Inflammatory macrophage treated with lipopolysaccharide for 4 hours (primary cell): Measurements from ENCODE around the gene CYB5RL.
"Not testable (repeated sequence)": the region's sequence is repeated elsewhere in the genome, so short reads cannot be mapped to it uniquely, and the experiment has no call there.

Experiments
- DNase-seq: peaks from one replicate; pipeline ENCODE4 v3.0.0-alpha.2; 2020

The CYB5RL gene

GRCh38 chr1:54199765-54200518 is at the start of gene CYB5RL, which contains the start of gene MRPL37:
Gene CYB5RL (minus strand): TSS chr1:54200030. CDS start chr1:54195616, 4,414 bp downstream.
Gene MRPL37 (plus strand): TSS chr1:54200167. CDS start chr1:54200244, 77 bp downstream.
- DNase-seq: peak; percentile 96

GRCh38 chr1:54248966-54249365 is 49.1 kb upstream of the CYB5RL start:
- peak; percentile 34 for DNase-seq

GRCh38 chr1:54247863-54248515 is 48.2 kb upstream of the CYB5RL start:
- peak; percentile 58 for DNase-seq

- DNase-seq: no peak
These were observed 46.4 kb upstream of the CYB5RL start for GRCh38 chr1:54246116-54246721.

GRCh38 chr1:54245501-54245900 is 45.7 kb upstream of the CYB5RL start:
- DNase-seq: no peak

GRCh38 chr1:54244655-54245054 is 44.8 kb upstream of the CYB5RL start:
- DNase-seq: no peak

GRCh38 chr1:54243022-54243421 is 43.2 kb upstream of the CYB5RL start:
- DNase-seq: no peak

GRCh38 chr1:54241364-54241763 is 41.5 kb upstream of the CYB5RL start:
- DNase-seq: peak; percentile 42

- DNase-seq: no peak
These were observed 41.0 kb upstream of the CYB5RL start for GRCh38 chr1:54240741-54241335.

- DNase-seq: no peak
These were observed 39.8 kb upstream of the CYB5RL start for GRCh38 chr1:54239631-54240031.

- DNase-seq: peak; percentile 53
These were observed 39.2 kb upstream of the CYB5RL start for GRCh38 chr1:54239035-54239383.

GRCh38 chr1:54238353-54239034 is 38.7 kb upstream of the CYB5RL start:
- peak; percentile 91 for DNase-seq

GRCh38 chr1:54237586-54237985 is 37.8 kb upstream of the CYB5RL start:
- peak; percentile 85 for DNase-seq

- peak; percentile 36 for DNase-seq
These were observed 34.5 kb upstream of the CYB5RL start for GRCh38 chr1:54234284-54234683.

GRCh38 chr1:54233196-54233595 is 33.4 kb upstream of the CYB5RL start:
- DNase-seq: not testable (repeated sequence)

GRCh38 chr1:54230507-54231339 is 30.9 kb upstream of the CYB5RL start:
- peak; percentile 90 for DNase-seq

- DNase-seq: peak; percentile 70
These were observed 29.6 kb upstream of the CYB5RL start for GRCh38 chr1:54229281-54229891.

- DNase-seq: no peak
These were observed 28.8 kb upstream of the CYB5RL start for GRCh38 chr1:54228638-54229079.

GRCh38 chr1:54227891-54228310 is 28.1 kb upstream of the CYB5RL start:
- peak; percentile 75 for DNase-seq

- peak; percentile 83 for DNase-seq
These were observed 27.3 kb upstream of the CYB5RL start for GRCh38 chr1:54227091-54227602.

- DNase-seq: no peak
These were observed 26.2 kb upstream of the CYB5RL start for GRCh38 chr1:54225986-54226559.
